ENCODE data around the gene RFPL1. TPM values are rescaled to one million over a fixed set of nuclear protein-coding genes. Genes with fewer than 3 reads are reported as not detected.
"Not testable (repeated sequence)": the region's sequence is repeated elsewhere in the genome, so short reads cannot be mapped to it uniquely, and the experiment has no call there.

RFPL1 gene
- polyA plus RNA-seq, 1 donor from 2014 or later: not detected

GRCh38 chr22:29408940-29409339 is 29.4 kb upstream of the RFPL1 start:
- TF ChIP-seq EP300 (conservative IDR thresholded peaks at IDR 0.05; ENCODE audit: poor library complexity, severe bottlenecking): no peak
- no peak for TF ChIP-seq TAF1 (IDR thresholded peaks at IDR 0.05; ENCODE audit: low read depth)
- no peak for TF ChIP-seq EZH2 (IDR thresholded peaks at IDR 0.05; ENCODE audit: borderline replicate concordance, insufficient read depth, low read length, poor library complexity, severe bottlenecking)
- TF ChIP-seq SMC3 (conservative IDR thresholded peaks at IDR 0.05; ENCODE audit: poor library complexity): no peak
- TF ChIP-seq, protein P1, sequence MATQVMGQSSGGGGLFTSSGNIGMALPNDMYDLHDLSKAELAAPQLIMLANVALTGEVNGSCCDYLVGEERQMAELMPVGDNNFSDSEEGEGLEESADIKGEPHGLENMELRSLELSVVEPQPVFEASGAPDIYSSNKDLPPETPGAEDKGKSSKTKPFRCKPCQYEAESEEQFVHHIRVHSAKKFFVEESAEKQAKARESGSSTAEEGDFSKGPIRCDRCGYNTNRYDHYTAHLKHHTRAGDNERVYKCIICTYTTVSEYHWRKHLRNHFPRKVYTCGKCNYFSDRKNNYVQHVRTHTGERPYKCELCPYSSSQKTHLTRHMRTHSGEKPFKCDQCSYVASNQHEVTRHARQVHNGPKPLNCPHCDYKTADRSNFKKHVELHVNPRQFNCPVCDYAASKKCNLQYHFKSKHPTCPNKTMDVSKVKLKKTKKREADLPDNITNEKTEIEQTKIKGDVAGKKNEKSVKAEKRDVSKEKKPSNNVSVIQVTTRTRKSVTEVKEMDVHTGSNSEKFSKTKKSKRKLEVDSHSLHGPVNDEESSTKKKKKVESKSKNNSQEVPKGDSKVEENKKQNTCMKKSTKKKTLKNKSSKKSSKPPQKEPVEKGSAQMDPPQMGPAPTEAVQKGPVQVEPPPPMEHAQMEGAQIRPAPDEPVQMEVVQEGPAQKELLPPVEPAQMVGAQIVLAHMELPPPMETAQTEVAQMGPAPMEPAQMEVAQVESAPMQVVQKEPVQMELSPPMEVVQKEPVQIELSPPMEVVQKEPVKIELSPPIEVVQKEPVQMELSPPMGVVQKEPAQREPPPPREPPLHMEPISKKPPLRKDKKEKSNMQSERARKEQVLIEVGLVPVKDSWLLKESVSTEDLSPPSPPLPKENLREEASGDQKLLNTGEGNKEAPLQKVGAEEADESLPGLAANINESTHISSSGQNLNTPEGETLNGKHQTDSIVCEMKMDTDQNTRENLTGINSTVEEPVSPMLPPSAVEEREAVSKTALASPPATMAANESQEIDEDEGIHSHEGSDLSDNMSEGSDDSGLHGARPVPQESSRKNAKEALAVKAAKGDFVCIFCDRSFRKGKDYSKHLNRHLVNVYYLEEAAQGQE (IDR thresholded peaks at IDR 0.05; ENCODE audit: borderline replicate concordance): no peak
- TF ChIP-seq RAD21 (conservative IDR thresholded peaks at IDR 0.05): no peak
- Histone ChIP-seq H3K27me3 (ENCODE audit: insufficient read depth, low read depth, low read length) (no peaks in the 10 kb centered on the region), H3K9me2 (ENCODE audit: insufficient read depth, low read length) (no peaks in the 10 kb centered on the region), H4K20me1 (ENCODE audit: insufficient read depth) (no peaks in the 10 kb centered on the region), H3K79me2 (replicated peaks; ENCODE audit: insufficient read depth, low read length) (no peaks in the 10 kb centered on the region), H3K9ac (ENCODE audit: low read length) (no peak overlapping the region), H3K27ac (ENCODE audit: low read length) (no peak overlapping the region), H3K36me3 (ENCODE audit: insufficient read depth, low read length) (no peaks in the 10 kb centered on the region), H2AFZ (ENCODE audit: low read depth, low read length) (no peak overlapping the region), H3F3A (ENCODE audit: insufficient read depth, low read length, poor library complexity, severe bottlenecking) (no peaks in the 10 kb centered on the region), H3K4me3 (ENCODE audit: low read length) (no peak overlapping the region), H3K9me3 (ENCODE audit: low read length) (no peaks in the 10 kb centered on the region), H3K4me2 (ENCODE audit: low read length) (no peak overlapping the region)

- not testable (repeated sequence) for H3K9ac ChIP-seq (ENCODE audit: low read length)
Measured at GRCh38 chr22:29411569-29412211, 26.7 kb upstream of the RFPL1 start.

GRCh38 chr22:29412772-29413171 is 25.6 kb upstream of the RFPL1 start:
- H3K36me3 ChIP-seq (ENCODE audit: insufficient read depth, low read length); H2AFZ ChIP-seq (ENCODE audit: low read depth, low read length); H3K27ac ChIP-seq (ENCODE audit: low read length); H3K4me3 ChIP-seq (ENCODE audit: low read length); H3K79me2 ChIP-seq (replicated peaks; ENCODE audit: insufficient read depth, low read length); H4K20me1 ChIP-seq (ENCODE audit: insufficient read depth); H3K4me2 ChIP-seq (ENCODE audit: low read length); H3K9me3 ChIP-seq (ENCODE audit: low read length); H3K27me3 ChIP-seq (ENCODE audit: insufficient read depth, low read depth, low read length); H3F3A ChIP-seq (ENCODE audit: insufficient read depth, low read length, poor library complexity, severe bottlenecking); H3K9me2 ChIP-seq (ENCODE audit: insufficient read depth, low read length); H3K9ac ChIP-seq (ENCODE audit: low read length): not testable (repeated sequence)

More at GRCh38 chr22:29411569-29412211, 26.7 kb upstream of the RFPL1 start:
- H3K9me3 ChIP-seq (ENCODE audit: low read length); H3F3A ChIP-seq (ENCODE audit: insufficient read depth, low read length, poor library complexity, severe bottlenecking); H3K36me3 ChIP-seq (ENCODE audit: insufficient read depth, low read length); H3K4me2 ChIP-seq (ENCODE audit: low read length); H3K79me2 ChIP-seq (replicated peaks; ENCODE audit: insufficient read depth, low read length); H2AFZ ChIP-seq (ENCODE audit: low read depth, low read length); H4K20me1 ChIP-seq (ENCODE audit: insufficient read depth); H3K4me3 ChIP-seq (ENCODE audit: low read length); H3K27me3 ChIP-seq (ENCODE audit: insufficient read depth, low read depth, low read length); H3K9me2 ChIP-seq (ENCODE audit: insufficient read depth, low read length); H3K27ac ChIP-seq (ENCODE audit: low read length): not testable (repeated sequence)

DNA sequence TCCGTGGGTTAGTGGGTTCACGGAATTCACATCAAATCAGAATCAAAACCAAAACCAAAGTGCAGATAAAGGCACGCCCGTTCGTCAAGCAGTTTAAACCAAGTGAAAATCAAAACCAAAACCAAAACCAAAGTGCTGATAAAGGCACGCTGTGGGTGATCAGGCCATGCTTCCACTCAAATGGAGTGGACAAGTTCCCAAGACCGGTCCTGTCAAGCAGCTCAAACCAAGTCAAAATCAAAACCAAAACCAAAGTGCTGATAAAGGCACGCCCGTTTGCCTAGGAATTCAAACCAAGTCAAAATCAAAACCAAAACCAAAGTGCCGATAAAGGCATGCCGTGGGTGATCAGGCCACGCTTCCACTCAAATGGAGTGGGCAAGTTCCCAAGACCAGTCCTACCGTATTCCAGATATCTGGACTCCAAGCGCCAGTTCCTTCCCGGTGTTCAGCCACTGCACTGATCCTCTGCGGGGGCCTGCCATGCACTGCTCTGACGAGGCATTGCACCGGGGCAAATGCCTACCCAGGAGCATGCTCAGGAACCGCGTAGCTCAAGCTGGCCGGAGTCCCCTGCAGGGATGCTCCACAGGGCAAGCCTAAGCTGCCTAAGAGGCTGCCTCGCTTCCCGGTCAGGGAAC is 23.3 kb upstream of the RFPL1 start:
- not testable (repeated sequence) for H3K27ac ChIP-seq (ENCODE audit: low read length); H3K79me2 ChIP-seq (replicated peaks; ENCODE audit: insufficient read depth, low read length); H3K27me3 ChIP-seq (ENCODE audit: insufficient read depth, low read depth, low read length); H3K9me2 ChIP-seq (ENCODE audit: insufficient read depth, low read length); H3K36me3 ChIP-seq (ENCODE audit: insufficient read depth, low read length); H3K9me3 ChIP-seq (ENCODE audit: low read length); H3F3A ChIP-seq (ENCODE audit: insufficient read depth, low read length, poor library complexity, severe bottlenecking); H3K4me3 ChIP-seq (ENCODE audit: low read length); H4K20me1 ChIP-seq (ENCODE audit: insufficient read depth); H2AFZ ChIP-seq (ENCODE audit: low read depth, low read length); H3K4me2 ChIP-seq (ENCODE audit: low read length); H3K9ac ChIP-seq (ENCODE audit: low read length)

- not testable (repeated sequence) for H3K36me3 ChIP-seq (ENCODE audit: insufficient read depth, low read length); H3K27ac ChIP-seq (ENCODE audit: low read length); H3K9ac ChIP-seq (ENCODE audit: low read length)
Measured at GRCh38 chr22:29418704-29419103, 19.7 kb upstream of the RFPL1 start.

More at GRCh38 chr22:29418704-29419103, 19.7 kb upstream of the RFPL1 start:
- H3F3A ChIP-seq (ENCODE audit: insufficient read depth, low read length, poor library complexity, severe bottlenecking); H3K9me3 ChIP-seq (ENCODE audit: low read length); H3K27me3 ChIP-seq (ENCODE audit: insufficient read depth, low read depth, low read length); H2AFZ ChIP-seq (ENCODE audit: low read depth, low read length); H3K79me2 ChIP-seq (replicated peaks; ENCODE audit: insufficient read depth, low read length); H4K20me1 ChIP-seq (ENCODE audit: insufficient read depth); H3K4me3 ChIP-seq (ENCODE audit: low read length); H3K9me2 ChIP-seq (ENCODE audit: insufficient read depth, low read length); H3K4me2 ChIP-seq (ENCODE audit: low read length): not testable (repeated sequence)
